ENCODE results near the gene MMD2.

DNA sequence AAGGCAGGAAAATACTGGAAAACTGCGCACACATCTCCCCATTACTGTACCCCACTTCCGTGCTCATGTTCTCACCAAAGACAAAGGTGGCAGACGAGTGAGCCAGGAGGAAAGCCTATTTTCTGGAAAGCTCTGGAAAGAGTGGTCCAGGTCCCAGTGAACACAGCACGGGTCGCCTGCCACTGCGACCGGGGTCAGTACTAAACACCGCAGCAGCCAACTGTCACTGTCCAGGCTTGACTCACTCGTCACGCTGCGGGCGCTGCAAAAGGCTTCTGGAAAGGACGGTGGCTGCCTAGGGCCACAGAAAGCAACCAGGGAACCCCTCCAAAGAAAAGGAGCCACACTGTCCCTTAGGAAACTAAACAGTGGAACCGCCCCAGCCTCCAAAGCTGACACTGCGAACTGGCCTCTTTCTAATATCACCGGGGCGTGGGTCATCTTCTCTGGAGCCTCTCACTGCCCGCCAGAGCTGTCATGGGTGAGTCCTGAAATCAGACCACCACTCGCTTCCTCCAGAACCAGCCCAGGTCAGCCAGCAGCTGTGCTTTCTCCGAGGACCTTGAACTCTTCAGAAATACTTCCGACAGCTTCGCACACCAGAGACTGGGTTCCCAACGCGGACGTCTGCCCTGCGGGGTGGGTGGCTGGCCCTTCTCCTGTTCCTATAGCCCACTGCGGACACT is 79.4 kb downstream of the MMD2 start:
- no peak for TF ChIP-seq EZH2 (optimal IDR thresholded peaks at IDR 0.05; ENCODE audit: low read depth, low read length)
- TF ChIP-seq, protein P1, sequence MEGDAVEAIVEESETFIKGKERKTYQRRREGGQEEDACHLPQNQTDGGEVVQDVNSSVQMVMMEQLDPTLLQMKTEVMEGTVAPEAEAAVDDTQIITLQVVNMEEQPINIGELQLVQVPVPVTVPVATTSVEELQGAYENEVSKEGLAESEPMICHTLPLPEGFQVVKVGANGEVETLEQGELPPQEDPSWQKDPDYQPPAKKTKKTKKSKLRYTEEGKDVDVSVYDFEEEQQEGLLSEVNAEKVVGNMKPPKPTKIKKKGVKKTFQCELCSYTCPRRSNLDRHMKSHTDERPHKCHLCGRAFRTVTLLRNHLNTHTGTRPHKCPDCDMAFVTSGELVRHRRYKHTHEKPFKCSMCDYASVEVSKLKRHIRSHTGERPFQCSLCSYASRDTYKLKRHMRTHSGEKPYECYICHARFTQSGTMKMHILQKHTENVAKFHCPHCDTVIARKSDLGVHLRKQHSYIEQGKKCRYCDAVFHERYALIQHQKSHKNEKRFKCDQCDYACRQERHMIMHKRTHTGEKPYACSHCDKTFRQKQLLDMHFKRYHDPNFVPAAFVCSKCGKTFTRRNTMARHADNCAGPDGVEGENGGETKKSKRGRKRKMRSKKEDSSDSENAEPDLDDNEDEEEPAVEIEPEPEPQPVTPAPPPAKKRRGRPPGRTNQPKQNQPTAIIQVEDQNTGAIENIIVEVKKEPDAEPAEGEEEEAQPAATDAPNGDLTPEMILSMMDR (IDR thresholded peaks at IDR 0.05; ENCODE audit: low read length): no peak
- TF ChIP-seq EZH2phosphoT487 (IDR thresholded peaks at IDR 0.05; ENCODE audit: low read length): no peak
